ENCODE data around the gene MDK.
"Not testable (repeated sequence)": the region's sequence is repeated elsewhere in the genome, so short reads cannot be mapped to it uniquely, and the experiment has no call there.

The MDK gene

DNA sequence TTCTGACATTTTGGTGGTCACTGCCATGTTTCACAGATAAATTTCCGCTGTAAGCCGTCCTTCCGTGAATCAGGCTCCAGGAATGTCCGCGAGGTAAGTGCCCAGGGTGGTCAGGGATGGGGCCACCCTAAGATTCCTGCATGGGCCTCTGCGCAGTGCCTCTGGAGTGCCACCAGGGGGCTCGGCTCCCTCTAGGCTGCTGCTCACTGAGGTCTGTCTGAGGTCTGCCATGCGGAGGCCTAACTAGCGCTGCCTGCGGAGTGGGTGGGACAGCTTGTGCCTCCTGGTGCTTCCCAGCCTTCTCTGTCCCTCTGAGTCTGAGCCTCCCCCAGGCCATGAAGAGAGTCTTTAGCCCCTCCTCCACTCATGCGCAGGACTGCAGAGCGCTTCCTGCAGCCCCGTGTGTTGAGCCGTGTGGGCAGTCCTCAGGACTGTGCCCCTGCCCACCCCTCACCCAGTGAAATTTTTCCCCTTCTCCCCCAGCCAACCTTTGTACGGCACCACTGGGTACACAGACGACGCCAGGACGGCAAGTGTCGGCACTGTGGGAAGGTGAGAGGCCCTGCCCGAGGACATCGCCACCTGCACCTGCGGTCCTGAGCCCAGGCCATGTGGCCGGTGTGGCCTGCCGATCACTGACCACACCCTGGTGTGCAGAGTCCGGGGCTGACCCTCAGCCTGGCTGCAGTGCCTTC, 11.9 kb upstream of the MDK start:
- DNase-seq = peak; percentile 69

DNA sequence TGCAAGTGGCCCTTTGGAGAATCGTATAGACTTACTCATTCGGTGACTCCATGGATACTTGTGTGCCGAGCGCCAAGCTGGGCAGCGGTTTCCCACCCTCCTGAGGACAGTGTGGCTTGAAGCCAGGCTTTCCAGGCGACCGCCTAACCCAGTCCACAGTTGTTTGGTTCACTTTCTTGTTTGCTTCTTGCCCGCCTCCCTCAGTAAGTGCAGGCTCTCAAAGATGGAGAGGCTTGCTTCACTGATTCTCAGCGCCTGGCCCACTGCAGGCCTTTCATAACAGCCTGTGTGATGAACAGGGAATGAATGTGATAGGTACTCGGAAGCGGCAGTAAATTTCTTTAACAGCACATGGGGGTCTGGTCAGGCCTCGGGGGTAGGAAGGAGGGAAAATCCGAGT, 11.2 kb upstream of the MDK start:
- no peak for DNase-seq

DNA sequence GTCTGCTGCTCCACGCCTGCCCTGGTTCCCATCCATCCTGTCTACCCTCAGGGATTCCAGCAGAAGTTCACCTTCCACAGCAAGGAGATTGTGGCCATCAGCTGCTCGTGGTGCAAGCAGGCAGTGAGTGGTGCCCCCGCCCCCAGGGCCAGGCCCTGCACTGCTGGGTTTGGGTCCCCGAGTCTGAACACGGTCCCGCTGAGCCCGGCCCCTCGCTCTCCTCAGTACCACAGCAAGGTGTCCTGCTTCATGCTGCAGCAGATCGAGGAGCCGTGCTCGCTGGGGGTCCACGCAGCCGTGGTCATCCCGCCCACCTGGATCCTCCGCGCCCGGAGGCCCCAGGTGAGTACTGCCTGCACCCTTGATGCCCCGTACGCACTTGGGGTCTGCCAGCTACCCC, 10.2 kb upstream of the MDK start:
- DNase-seq = not testable (repeated sequence)

DNA sequence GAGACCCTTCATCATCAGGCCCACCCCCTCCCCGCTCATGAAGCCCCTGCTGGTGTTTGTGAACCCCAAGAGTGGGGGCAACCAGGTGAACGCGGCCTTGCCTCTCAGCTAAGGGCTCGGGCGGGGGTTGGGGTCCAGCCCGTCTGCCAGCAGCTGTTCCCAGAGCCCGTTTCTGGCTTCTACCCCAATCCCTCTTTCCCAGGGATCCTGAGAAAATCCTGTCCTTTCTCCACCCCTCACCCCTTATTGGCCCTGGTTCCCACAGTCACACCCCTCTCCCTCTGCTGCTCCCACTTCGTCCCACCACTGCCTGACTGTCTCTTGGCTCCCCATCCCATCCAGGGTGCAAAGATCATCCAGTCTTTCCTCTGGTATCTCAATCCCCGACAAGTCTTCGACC, 9.4 kb upstream of the MDK start:
- DNase-seq = no peak

- not testable (repeated sequence) for DNase-seq
These were observed 9.0 kb upstream of the MDK start for GRCh38 chr11:46372501-46372900.

GRCh38 chr11:46373787-46374740, 7.4 kb upstream of the MDK start:
- no peak for DNase-seq

GRCh38 chr11:46374815-46375214, 6.7 kb upstream of the MDK start:
- DNase-seq = no peak

DNA sequence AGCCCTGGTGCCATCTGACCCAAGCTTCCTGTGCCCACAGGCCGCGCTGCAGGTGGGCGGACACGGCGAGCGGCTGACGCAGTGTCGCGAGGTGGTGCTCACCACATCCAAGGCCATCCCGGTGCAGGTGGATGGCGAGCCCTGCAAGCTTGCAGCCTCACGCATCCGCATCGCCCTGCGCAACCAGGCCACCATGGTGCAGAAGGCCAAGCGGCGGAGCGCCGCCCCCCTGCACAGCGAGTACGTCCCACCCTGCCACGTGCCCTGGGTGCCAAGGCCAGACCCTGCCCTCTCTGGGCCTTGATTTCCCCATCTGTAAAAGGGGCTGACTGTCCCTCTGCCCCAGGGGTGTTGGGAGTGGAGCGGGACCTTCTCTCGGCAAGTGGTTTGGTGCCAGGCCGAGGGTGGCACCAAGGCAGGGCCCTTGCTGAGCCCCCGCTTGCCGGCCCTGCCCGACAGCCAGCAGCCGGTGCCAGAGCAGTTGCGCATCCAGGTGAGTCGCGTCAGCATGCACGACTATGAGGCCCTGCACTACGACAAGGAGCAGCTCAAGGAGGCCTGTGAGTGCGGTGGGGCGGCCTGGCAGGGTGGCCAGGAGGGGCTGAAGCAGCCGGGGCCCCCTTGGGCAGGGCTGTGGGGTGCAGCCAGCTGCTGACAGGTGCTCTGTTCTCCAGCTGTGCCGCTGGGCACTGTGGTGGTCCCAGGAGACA, 5.9 kb upstream of the MDK start:
- no peak for DNase-seq

DNA sequence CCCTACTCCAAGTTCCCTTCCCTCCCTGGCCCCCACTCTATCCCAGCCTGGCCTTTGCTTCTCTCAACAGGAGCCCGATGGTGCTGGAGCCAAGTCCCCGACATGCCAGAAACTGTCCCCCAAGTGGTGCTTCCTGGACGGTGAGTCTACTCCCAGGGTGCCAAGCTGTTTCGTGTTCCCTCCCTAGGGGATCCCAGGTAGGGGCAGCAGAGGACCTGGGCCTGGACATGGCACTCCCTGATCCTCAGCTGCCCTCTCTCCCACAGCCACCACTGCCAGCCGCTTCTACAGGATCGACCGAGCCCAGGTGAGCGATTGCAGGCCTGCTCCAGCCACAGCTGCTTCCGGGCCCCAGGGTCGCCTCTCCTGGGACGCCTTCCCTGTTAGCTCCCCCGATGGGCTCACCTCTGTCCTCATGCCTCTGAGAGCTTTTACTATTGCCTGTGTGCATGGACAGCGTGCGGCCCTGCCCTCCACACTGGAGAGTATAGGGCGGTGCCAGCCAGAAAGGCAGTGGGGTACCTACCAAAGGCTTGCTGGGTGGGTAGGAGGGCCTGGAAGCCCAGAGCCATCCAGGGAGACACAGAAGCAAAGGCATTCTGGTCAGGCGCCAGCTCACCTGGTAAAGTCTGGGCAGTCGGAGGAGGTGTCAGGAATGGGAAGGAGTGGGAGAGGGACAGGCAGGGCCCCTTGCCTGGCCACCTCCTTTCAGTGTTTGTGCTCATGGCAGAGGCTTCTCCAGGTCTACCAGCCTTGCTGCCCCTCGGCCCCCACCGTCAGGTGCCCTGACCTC, 5.0 kb upstream of the MDK start:
- no peak for DNase-seq

- DNase-seq = no peak
These were observed 4.2 kb upstream of the MDK start for GRCh38 chr11:46377290-46377689.

GRCh38 chr11:46377831-46378230, 3.6 kb upstream of the MDK start:
- DNase-seq = no peak

DNA sequence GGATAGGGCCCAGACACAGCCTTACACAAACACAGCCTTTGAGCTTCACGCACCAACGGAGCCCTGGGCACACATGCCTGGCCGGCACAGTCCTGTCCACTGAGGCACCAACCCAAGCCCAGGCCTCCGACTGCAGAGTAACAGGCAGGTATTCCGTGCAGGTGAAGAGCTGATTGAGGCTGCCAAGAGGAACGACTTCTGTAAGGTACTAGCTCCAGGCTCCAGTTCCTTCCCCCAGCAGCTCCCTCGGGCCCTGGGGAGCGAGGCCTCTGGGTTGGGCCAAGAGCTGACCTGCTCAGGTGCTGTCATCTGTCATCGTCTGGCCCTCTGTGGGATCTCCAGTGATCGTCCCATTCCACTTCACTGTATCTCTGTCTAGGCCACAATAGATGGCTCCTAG, 3.2 kb upstream of the MDK start:
- DNase-seq = no peak

GRCh38 chr11:46378811-46379481, 2.5 kb upstream of the MDK start:
- no peak for DNase-seq

GRCh38 chr11:46379482-46380293, 1.8 kb upstream of the MDK start:
- not testable (repeated sequence) for DNase-seq

- DNase-seq = no peak
These were observed 975 bp upstream of the MDK start for GRCh38 chr11:46380340-46381047.

GRCh38 chr11:46381819-46382645, 563 bp downstream of the MDK start:
- no peak for DNase-seq

DNA sequence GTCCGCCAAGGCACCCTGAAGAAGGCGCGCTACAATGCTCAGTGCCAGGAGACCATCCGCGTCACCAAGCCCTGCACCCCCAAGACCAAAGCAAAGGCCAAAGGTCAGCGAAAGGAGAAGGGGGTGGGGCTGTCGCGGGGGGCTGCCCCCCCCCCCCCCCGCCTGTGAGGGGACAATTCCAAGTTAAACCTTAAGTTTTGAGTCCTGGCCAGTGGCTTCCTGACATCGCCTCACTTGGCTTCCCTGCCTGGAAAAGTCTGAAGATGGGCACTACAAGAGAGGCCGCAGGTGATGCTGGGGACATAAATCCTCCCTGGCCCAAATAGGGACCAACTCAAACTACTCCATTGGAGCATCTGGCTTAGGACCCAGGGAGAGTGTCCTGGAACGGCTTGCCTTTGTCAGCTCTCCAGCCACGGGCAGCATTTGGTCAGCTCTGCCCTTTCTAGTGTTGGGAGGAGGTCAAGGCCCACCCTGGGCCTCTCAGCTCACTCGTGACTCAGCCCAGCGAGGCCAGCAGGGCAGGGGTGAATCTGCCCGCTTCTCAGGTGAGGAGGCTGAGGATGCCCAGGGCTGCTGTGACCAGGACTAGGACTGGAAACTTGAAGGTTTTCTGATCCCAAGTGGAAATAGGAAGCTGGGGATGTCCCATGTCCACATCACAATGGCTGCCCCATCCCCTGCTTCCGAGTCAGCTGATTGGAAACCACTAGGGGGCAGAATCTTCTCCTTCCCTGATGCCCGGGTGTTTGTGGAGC, 1.4 kb downstream of the MDK start:
- peak; percentile 44 for DNase-seq

DNA sequence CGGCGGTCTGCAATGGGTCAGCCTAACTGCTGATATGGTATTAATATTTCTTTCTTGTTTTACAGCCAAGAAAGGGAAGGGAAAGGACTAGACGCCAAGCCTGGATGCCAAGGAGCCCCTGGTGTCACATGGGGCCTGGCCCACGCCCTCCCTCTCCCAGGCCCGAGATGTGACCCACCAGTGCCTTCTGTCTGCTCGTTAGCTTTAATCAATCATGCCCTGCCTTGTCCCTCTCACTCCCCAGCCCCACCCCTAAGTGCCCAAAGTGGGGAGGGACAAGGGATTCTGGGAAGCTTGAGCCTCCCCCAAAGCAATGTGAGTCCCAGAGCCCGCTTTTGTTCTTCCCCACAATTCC, 1.9 kb downstream of the MDK start:
- DNase-seq = no peak

All from fibroblast of upper back skin (primary cell).